CD1c-positive myeloid dendritic cell (primary cell): ENCODE measurements around the gene SACS.

Experiments
- DNase-seq: peaks from one replicate; pipeline ENCODE4 v3.0.0-alpha.2; 2016; ENCODE audit errors: extremely low spot score

SACS gene

DNA sequence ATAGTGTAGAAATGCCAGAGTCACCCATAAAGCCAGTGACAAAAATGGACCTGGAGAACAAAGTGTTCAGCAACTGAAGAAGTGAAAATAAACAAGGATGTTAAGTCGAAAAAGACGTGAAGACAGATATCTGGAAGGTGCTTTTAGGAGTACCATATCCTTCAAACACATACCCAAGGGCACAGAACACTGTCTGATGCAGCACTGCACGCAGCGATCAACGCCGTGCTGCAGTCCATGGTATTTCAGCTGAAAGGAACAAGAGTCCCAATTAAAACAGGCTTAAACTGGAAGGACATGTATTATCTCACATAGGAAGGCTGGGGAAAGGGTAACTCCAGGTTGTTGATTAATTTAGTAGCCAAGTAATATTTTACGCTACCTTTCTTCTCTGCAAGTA is 144.5 kb downstream of the SACS start:
- DNase-seq = no peak

DNA sequence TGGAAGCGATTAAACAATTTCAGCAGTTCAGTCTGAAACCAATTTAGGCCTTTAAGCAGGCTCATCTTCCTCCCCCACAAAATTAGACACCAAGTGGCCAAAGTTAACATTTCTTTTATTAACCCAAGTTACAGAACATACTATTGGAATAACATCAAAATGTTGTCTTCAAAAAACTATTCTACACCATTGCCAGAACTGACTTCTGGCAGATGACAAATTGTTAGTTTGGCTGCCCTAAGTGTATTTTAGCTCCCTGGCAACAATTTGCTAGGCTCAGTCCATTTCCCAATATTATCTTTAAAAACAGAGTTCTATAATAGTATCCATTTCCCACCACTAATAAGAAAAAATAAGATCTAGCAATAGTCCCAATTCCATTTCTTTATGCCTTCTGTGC is 144.9 kb downstream of the SACS start:
- DNase-seq = no peak

DNA sequence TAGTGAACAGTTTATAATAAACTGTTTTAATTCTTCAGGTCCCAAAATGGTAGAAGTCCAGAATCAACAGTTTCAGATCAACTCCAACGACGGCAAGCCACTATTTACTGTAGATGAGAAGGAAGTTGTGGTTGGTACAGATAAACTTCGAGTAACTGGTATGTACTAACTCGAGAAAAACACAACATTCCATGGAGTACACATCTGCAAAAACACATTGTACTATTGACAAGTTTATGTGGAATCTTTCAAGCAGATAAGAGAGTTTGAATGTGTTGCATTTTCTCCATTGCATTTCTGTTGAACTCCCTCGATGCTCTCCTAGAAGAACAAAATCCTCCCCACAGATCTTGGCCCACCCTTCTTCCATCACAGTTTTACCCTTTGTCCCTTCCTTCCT is 154.2 kb downstream of the SACS start:
- DNase-seq = no peak
